ENCODE data around the gene GPR156. TPM values are rescaled to one million over a fixed set of nuclear protein-coding genes. Genes with fewer than 3 reads are reported as not detected.

GPR156 gene
- total and polyA plus RNA-seq, 2 donors (not counting 3 experiments of a cell fraction or from before 2014, with no cell fraction given) = 0.14 to 0.27 TPM

- no peaks in the 10 kb centered on the region for H4K20me1 ChIP-seq (replicated peaks; ENCODE audit: control insufficient read depth, extremely low read depth, insufficient read depth, low read length)
- H3K4me2 ChIP-seq (ENCODE audit: insufficient read depth, low read length) = no peak overlapping the region
- BruUV-seq (replicated peaks) = no TSS peak
- no peaks in the 10 kb centered on the region for H3K9me3 ChIP-seq (replicated peaks; ENCODE audit: control insufficient read depth, insufficient read depth, low read length)
- CTCF ChIA-PET = interaction anchor here (1.2 kb wide), 1 partner anchor 9 kb away, joined by 3 read pairs; no protein-coding TSS in a partner anchor
- FAIRE-seq (no peak), DNase-seq (ENCODE audit: low read depth, low spot score) (no peak)
- dilution Hi-C loops (cut with MboI; ENCODE audit: extremely low pct_ligation_motif_present, low sequenced_read_pairs) = no loop called here
- H3K27me3 ChIP-seq (ENCODE audit: control insufficient read depth in 2 of 2, insufficient read depth in 2 of 2, low read length in 2 of 2) = no peaks in the 10 kb centered on the region
- no peak for TF ChIP-seq EZH2 (IDR thresholded peaks at IDR 0.05; ENCODE audit: borderline replicate concordance, low read depth, low read length, severe bottlenecking)
- no peak for TF ChIP-seq GATA2 (IDR thresholded peaks at IDR 0.05; ENCODE audit: insufficient read depth, insufficient read length, low read depth, low read length)
- no peak for TF ChIP-seq POLR2A (IDR thresholded peaks at IDR 0.05; ENCODE audit: low read depth, low read length)
- no peak for TF ChIP-seq JUN (IDR thresholded peaks at IDR 0.05; ENCODE audit: borderline replicate concordance, insufficient read depth, insufficient read length, low read depth)
- TF ChIP-seq POLR2AphosphoS5 (IDR thresholded peaks at IDR 0.05; ENCODE audit: insufficient read depth, low read depth, low read length) = no peak
- no peak for TF ChIP-seq FOS (IDR thresholded peaks at IDR 0.05; ENCODE audit: borderline replicate concordance, insufficient read depth, low read length)
- TF ChIP-seq MYC (IDR thresholded peaks at IDR 0.05; ENCODE audit: low read depth, low read length) = no peak
- no peak for TF ChIP-seq MAX (IDR thresholded peaks at IDR 0.05; ENCODE audit: insufficient read depth, insufficient read length)
- no peak for TF ChIP-seq CTCF (IDR thresholded peaks at IDR 0.05; ENCODE audit: extremely low read depth in 1 of 2, insufficient read depth in 1 of 2, low read depth in 1 of 2, low read length in 2 of 2)
- peaks cover 8% of the 10 kb centered on the region for H3K4me1 ChIP-seq (ENCODE audit: control insufficient read depth, extremely low read depth, insufficient read depth, low read length)
- no peak overlapping the region for H3K9ac ChIP-seq (replicated peaks; ENCODE audit: extremely low read depth, insufficient read depth, low read length)
- no peak overlapping the region for H2AFZ ChIP-seq (ENCODE audit: low read depth, low read length)
- no peaks in the 10 kb centered on the region for H3K36me3 ChIP-seq (ENCODE audit: control insufficient read depth in 2 of 2, extremely low read depth in 1 of 2, insufficient read depth in 2 of 2, low read length in 2 of 2)
- intact Hi-C loops (cut with micrococcal nuclease) = no loop called here
- H3K9me1 ChIP-seq (replicated peaks; ENCODE audit: control insufficient read depth, extremely low read depth, insufficient read depth, low read length) = no peaks in the 10 kb centered on the region
- no peak overlapping the region for H3K27ac ChIP-seq (ENCODE audit: insufficient read depth, low read depth, low read length)
- POLR2A ChIA-PET = no interaction called here
- H3K4me3 ChIP-seq (replicated peaks in 1 of 3; ENCODE audit: insufficient read depth in 1 of 3, low read depth in 1 of 3, low read length in 3 of 3) = no peak overlapping the region
- H3K79me2 ChIP-seq (ENCODE audit: control insufficient read depth, insufficient read depth, low read length) = no peaks in the 10 kb centered on the region
These were observed 84.4 kb downstream of the GPR156 start for GRCh38 chr3:120200493-120201235.

Measured in endothelial cell of umbilical vein (primary cell).